Neuronal stem cell (in vitro differentiated cells): Measurements from ENCODE around the gene CPEB3.

Source experiments
- DNase-seq: peaks from one replicate; pipeline ENCODE4 v3.0.0-alpha.2; 2013; ENCODE audit warnings: low spot score
- H2AFZ ChIP-seq: one replicate; pipeline ENCODE4 v1.6.1; 2013; ENCODE audit warnings: mild to moderate bottlenecking, low read length, inconsistent platforms
- H2AK5ac ChIP-seq: 2 replicates; pipeline ENCODE4 v1.6.1; 2013; ENCODE audit warnings: low read depth, mild to moderate bottlenecking, inconsistent platforms, low read length, moderate library complexity, mixed read lengths
- H2BK120ac ChIP-seq: 2 replicates; pipeline ENCODE4 v1.6.1; 2013; ENCODE audit warnings: low read depth, mild to moderate bottlenecking, inconsistent platforms, low read length, moderate library complexity, mixed read lengths
- H2BK12ac ChIP-seq: one replicate; pipeline ENCODE4 v1.6.1; 2013; ENCODE audit warnings: low read length, inconsistent platforms
- H2BK15ac ChIP-seq: 2 replicates; pipeline ENCODE4 v1.6.1; 2013; ENCODE audit warnings: mild to moderate bottlenecking, low read length, inconsistent platforms, mixed read lengths
- H2BK5ac ChIP-seq: one replicate; pipeline ENCODE4 v1.6.1; 2013; ENCODE audit warnings: inconsistent platforms, mild to moderate bottlenecking, low read length, moderate library complexity
- H3K14ac ChIP-seq: one replicate; pipeline ENCODE4 v1.6.1; 2013; ENCODE audit warnings: low read length, inconsistent platforms
- H3K18ac ChIP-seq: 2 replicates; pipeline ENCODE4 v1.6.1; 2013; ENCODE audit warnings: low read length, inconsistent platforms
- H3K23ac ChIP-seq: 2 replicates; pipeline ENCODE4 v1.6.1; 2013; ENCODE audit warnings: low read depth, mild to moderate bottlenecking, mixed read lengths, low read length, inconsistent platforms; ENCODE audit not compliant: poor library complexity
- H3K27ac ChIP-seq: replicated peaks from 3 replicates; pipeline ENCODE4 v1.5.1; 2013; ENCODE audit warnings: low read length, inconsistent platforms
- H3K27me3 ChIP-seq, 3 experiments: 2 replicates each; pipeline ENCODE4 v1.6.1; 2013; ENCODE audit warnings: low read length in 3 of 3, mild to moderate bottlenecking in 2 of 3, inconsistent platforms in 1 of 3, low read depth in 1 of 3, mixed read lengths in 1 of 3, moderate library complexity in 1 of 3; ENCODE audit not compliant: control insufficient read depth in 3 of 3, insufficient read depth in 3 of 3
- H3K36me3 ChIP-seq, 2 donors: replicated peaks in 1 of 2; 2 replicates each; pipeline ENCODE4 v1.6.1; 2013; ENCODE audit warnings: low read length in 2 of 2; ENCODE audit not compliant: control insufficient read depth in 2 of 2, insufficient read depth in 2 of 2
- H3K4ac ChIP-seq: 2 replicates; pipeline ENCODE4 v1.6.1; 2013; ENCODE audit warnings: inconsistent platforms, mild to moderate bottlenecking, low read length, moderate library complexity
- H3K4me1 ChIP-seq, 2 donors: 1 replicate in 1 of 2; 2 replicates in 1 of 2; pipeline ENCODE4 v1.6.1; 2013; ENCODE audit warnings: low read length in 2 of 2, low read depth in 1 of 2; ENCODE audit not compliant: control insufficient read depth in 2 of 2, insufficient read depth in 1 of 2
- H3K4me2 ChIP-seq: one replicate; pipeline ENCODE4 v1.6.1; 2013; ENCODE audit warnings: mild to moderate bottlenecking, low read length, inconsistent platforms; ENCODE audit not compliant: insufficient read depth, poor library complexity, severe bottlenecking
- H3K4me3 ChIP-seq, 2 donors: 2 replicates each; pipeline ENCODE4 v1.5.1; 2013; ENCODE audit warnings: low read length in 2 of 2, mild to moderate bottlenecking in 2 of 2, inconsistent platforms in 1 of 2, moderate library complexity in 1 of 2
- H3K79me1 ChIP-seq: one replicate; pipeline ENCODE4 v1.6.1; 2013; ENCODE audit warnings: low read depth, mild to moderate bottlenecking, inconsistent platforms, low read length, moderate library complexity
- H3K9ac ChIP-seq: one replicate; pipeline ENCODE4 v1.6.1; 2013; ENCODE audit warnings: mild to moderate bottlenecking, low read depth, low read length, inconsistent platforms; ENCODE audit not compliant: poor library complexity
- H3K9me3 ChIP-seq, 2 donors: replicated peaks in 1 of 2; 2 replicates each; pipeline versions ENCODE3 to v1.6.1; 2013; ENCODE audit warnings: low read length in 2 of 2, mild to moderate bottlenecking in 2 of 2, inconsistent platforms in 1 of 2, low read depth in 1 of 2, mixed read lengths in 1 of 2, moderate library complexity in 1 of 2; ENCODE audit not compliant: control insufficient read depth in 2 of 2, insufficient read depth in 1 of 2
- H4K8ac ChIP-seq: one replicate; pipeline ENCODE4 v1.6.1; 2013; ENCODE audit warnings: low read depth, mild to moderate bottlenecking, inconsistent platforms, low read length, moderate library complexity
- H4K91ac ChIP-seq: one replicate; pipeline ENCODE4 v1.6.1; 2013; ENCODE audit warnings: low read length, low read depth, mild to moderate bottlenecking, inconsistent platforms; ENCODE audit not compliant: poor library complexity
- WGBS, 2 donors: extraction: QIAGEN DNeasy Blood & Tissue Kit; methylation state at CpG; one replicate each; pipeline ENCODE4 v1.1.7; 2013; ENCODE audit warnings: missing lambda C conversion rate in 2 of 2, mixed read lengths in 1 of 2; ENCODE audit not compliant: insufficient read length in 2 of 2, insufficient replicate concordance in 1 of 2; ENCODE audit errors: extremely low coverage in 2 of 2; 5-methylcytosine and 5-hydroxymethylcytosine counted together

The CPEB3 gene

DNA sequence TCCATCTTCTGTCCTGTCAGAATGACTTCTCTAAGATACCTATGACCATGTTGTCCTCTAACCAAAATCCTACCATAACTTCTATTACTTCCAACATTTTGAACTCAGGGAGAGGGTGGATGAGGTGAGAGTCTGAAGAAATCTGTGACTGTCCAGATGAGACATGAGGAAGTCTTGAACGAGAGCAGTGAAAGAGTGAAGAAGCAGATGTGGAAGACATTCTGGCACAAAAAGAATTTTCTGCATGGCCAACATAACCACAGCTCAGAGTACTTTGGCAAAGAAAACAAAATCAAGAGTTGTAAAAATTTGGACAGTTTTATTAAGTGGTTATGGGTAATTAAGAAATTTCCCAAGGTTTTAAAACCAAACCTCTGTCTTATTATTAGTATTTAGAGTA is 141.6 kb downstream of the CPEB3 start:
- WGBS, 2 donors: no CpG with 5 or more reads among the region's 1 CpG
- H3K36me3 ChIP-seq: no peaks in the 10 kb centered on the region
- no peak overlapping the region for H2AK5ac ChIP-seq
- H3K9me3 ChIP-seq: no peaks in the 10 kb centered on the region
- H2AFZ ChIP-seq: no peak overlapping the region
- H3K27ac ChIP-seq: no peak overlapping the region
- H3K79me1 ChIP-seq: no peaks in the 10 kb centered on the region
- no peak for DNase-seq
- no peaks in the 10 kb centered on the region for H3K4me1 ChIP-seq
- no peak overlapping the region for H3K23ac ChIP-seq
- no peak overlapping the region for H3K9ac ChIP-seq
- no peak overlapping the region for H3K4me3 ChIP-seq
- no peaks in the 10 kb centered on the region for H3K27me3 ChIP-seq
- no peak overlapping the region for H2BK5ac ChIP-seq
- no peak overlapping the region for H4K8ac ChIP-seq
- H3K4me2 ChIP-seq: no peak overlapping the region
- no peak overlapping the region for H3K18ac ChIP-seq
- no peak overlapping the region for H2BK12ac ChIP-seq
- H4K91ac ChIP-seq: no peak overlapping the region
- H2BK120ac ChIP-seq: no peak overlapping the region
- no peak overlapping the region for H3K14ac ChIP-seq
- H2BK15ac ChIP-seq: no peak overlapping the region
- no peak overlapping the region for H3K4ac ChIP-seq

DNA sequence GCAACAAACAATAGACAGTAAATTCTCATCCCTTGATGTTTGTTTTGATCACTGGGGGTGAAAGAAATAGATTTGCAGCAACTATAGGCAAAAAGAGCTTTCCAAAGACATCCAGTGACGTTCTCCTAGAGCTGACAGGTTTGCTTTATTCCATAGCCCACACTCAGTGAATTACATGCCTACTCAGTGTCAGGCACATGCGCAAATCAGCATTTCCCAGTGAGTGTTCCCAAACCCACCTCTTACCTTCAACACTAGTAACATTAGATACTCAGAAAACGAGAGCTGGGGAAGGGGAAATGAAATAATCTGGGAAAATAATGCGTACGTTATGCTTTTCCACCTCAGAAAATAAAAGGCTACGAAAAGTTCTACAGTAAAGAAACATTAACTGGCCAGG is 144.1 kb downstream of the CPEB3 start:
- no peak overlapping the region for H3K4ac ChIP-seq
- no peak overlapping the region for H2BK5ac ChIP-seq
- no peak overlapping the region for H3K9ac ChIP-seq
- H2BK12ac ChIP-seq: no peak overlapping the region
- DNase-seq: no peak
- no peak overlapping the region for H2AK5ac ChIP-seq
- no peak overlapping the region for H4K91ac ChIP-seq
- H2AFZ ChIP-seq: no peak overlapping the region
- H3K23ac ChIP-seq: no peak overlapping the region
- no CpG with 5 or more reads among the region's 6 CpGs for WGBS, 2 donors
- H3K4me2 ChIP-seq: no peak overlapping the region
- no peak overlapping the region for H2BK120ac ChIP-seq
- no peaks in the 10 kb centered on the region for H3K9me3 ChIP-seq
- no peak overlapping the region for H3K18ac ChIP-seq
- H3K4me1 ChIP-seq: no peaks in the 10 kb centered on the region
- no peaks in the 10 kb centered on the region for H3K27me3 ChIP-seq
- H3K14ac ChIP-seq: no peak overlapping the region
- no peak overlapping the region for H2BK15ac ChIP-seq
- H3K27ac ChIP-seq: no peak overlapping the region
- H3K79me1 ChIP-seq: no peaks in the 10 kb centered on the region
- H3K4me3 ChIP-seq: no peak overlapping the region
- H4K8ac ChIP-seq: no peak overlapping the region
- no peaks in the 10 kb centered on the region for H3K36me3 ChIP-seq

DNA sequence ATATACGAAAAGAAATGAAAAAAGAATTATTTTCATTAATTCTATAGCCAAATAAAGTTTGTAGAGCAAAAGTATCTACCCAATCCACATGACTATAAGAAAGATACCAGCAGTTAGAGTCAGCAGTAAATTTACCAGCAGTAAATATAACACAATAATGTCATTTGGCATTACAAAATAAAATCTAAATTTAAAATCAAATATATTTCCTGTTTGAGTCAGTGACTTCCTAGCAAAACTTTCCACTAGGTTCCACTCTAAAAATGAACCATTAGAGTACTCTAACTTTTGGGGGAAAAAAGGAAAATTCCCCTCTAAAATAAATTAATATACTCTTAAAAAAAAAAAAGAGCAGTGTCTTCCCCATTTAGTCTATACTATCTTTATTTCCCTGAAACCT is 144.8 kb downstream of the CPEB3 start:
- H3K4me3 ChIP-seq: no peak overlapping the region
- no peak overlapping the region for H3K9ac ChIP-seq
- no peak overlapping the region for H3K4me2 ChIP-seq
- no peak overlapping the region for H3K27ac ChIP-seq
- H2BK120ac ChIP-seq: no peak overlapping the region
- no peak overlapping the region for H2BK5ac ChIP-seq
- H2BK15ac ChIP-seq: no peak overlapping the region
- no CpG with 5 or more reads among the region's 1 CpG for WGBS, 2 donors
- H2AFZ ChIP-seq: no peak overlapping the region
- no peak overlapping the region for H3K4ac ChIP-seq
- no peaks in the 10 kb centered on the region for H3K9me3 ChIP-seq
- no peak overlapping the region for H3K23ac ChIP-seq
- no peak overlapping the region for H4K91ac ChIP-seq
- H3K4me1 ChIP-seq: no peaks in the 10 kb centered on the region
- H3K36me3 ChIP-seq: no peaks in the 10 kb centered on the region
- no peaks in the 10 kb centered on the region for H3K79me1 ChIP-seq
- no peak overlapping the region for H4K8ac ChIP-seq
- H3K27me3 ChIP-seq: no peaks in the 10 kb centered on the region
- no peak for DNase-seq
- H2AK5ac ChIP-seq: no peak overlapping the region
- no peak overlapping the region for H3K18ac ChIP-seq
- no peak overlapping the region for H3K14ac ChIP-seq
- H2BK12ac ChIP-seq: no peak overlapping the region

DNA sequence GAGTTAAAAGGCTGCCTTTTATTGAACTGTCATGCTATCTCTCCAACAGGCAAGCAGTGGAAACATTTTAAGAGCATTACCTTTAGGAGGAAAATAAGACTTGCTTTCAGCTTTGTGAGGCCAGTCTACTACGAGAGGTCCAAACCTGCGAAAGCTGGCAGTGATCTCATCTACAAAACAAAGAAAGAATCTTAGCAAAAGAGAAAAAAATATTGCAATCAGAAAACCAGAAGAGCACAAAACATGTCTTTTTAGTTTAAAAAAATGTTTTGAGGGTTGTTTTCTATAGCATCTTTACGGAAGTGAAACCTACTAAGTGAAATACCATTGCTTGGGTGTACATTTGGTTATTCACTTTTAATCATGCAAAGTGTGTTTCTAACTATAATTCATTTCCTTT is 147.9 kb downstream of the CPEB3 start:
- Histone ChIP-seq H2BK5ac (no peak overlapping the region), H3K9me3 (no peaks in the 10 kb centered on the region), H3K4me1 (no peaks in the 10 kb centered on the region), H3K27me3 (no peaks in the 10 kb centered on the region), H4K91ac (no peak overlapping the region), H2AK5ac (no peak overlapping the region), H3K79me1 (no peaks in the 10 kb centered on the region), H4K8ac (no peak overlapping the region), H3K9ac (no peak overlapping the region), H3K27ac (no peak overlapping the region), H3K4me2 (no peak overlapping the region), H3K4ac (no peak overlapping the region), H2BK12ac (no peak overlapping the region), H2AFZ (no peak overlapping the region), H3K18ac (no peak overlapping the region), H3K36me3 (no peaks in the 10 kb centered on the region), H2BK120ac (no peak overlapping the region), H2BK15ac (no peak overlapping the region), H3K23ac (no peak overlapping the region), H3K4me3 (no peak overlapping the region), H3K14ac (no peak overlapping the region)
- no CpG with 5 or more reads among the region's 3 CpGs for WGBS, 2 donors
- no peak for DNase-seq
